SK-N-SH treated with all-trans-retinoic acid at 6 μM for 48 hours (cell line): ENCODE measurements around the gene RASGEF1B.

Experiments
- ARNTL ChIP-seq: fragments of 450-650 bp; formaldehyde crosslinking; IDR thresholded peaks from 2 replicates; pipeline ENCODE4 v1.5.0; 2020; ENCODE audit warnings: low read depth, mild to moderate bottlenecking, moderate library complexity, borderline replicate concordance
- BACH2 ChIP-seq: fragments of 250-450 bp; sonication (Bioruptor Pico); IDR thresholded peaks from 2 replicates; pipeline ENCODE4 v1.9.0; 2021; ENCODE audit warnings: mild to moderate bottlenecking, borderline replicate concordance
- ESRRG ChIP-seq: fragments of 250-450 bp; sonication (Bioruptor Pico); IDR thresholded peaks from 2 replicates; pipeline ENCODE4 v1.6.1; 2021; ENCODE audit warnings: mild to moderate bottlenecking
- OSR1 ChIP-seq: fragments of 250-450 bp; sonication (Bioruptor Pico); IDR thresholded peaks from 2 replicates; pipeline ENCODE4 v1.8.0; 2022; ENCODE audit warnings: moderate library complexity, mild to moderate bottlenecking, inconsistent platforms
- PATZ1 ChIP-seq: fragments of 250-450 bp; sonication (Bioruptor Pico); IDR thresholded peaks from 2 replicates; pipeline ENCODE4 v1.8.0; 2020; ENCODE audit warnings: mild to moderate bottlenecking, moderate library complexity, borderline replicate concordance
- RARB ChIP-seq: fragments of 250-450 bp; sonication (Bioruptor Pico); IDR thresholded peaks from 2 replicates; pipeline ENCODE4 v1.8.0; 2021; ENCODE audit warnings: mild to moderate bottlenecking, moderate library complexity
- SNAI2 ChIP-seq: fragments of 250-450 bp; sonication (Bioruptor Pico); IDR thresholded peaks from 2 replicates; pipeline ENCODE4 v1.5.0; 2020; ENCODE audit warnings: mild to moderate bottlenecking, moderate library complexity
- TCF4 ChIP-seq: fragments of 250-450 bp; sonication (Bioruptor Pico); IDR thresholded peaks from 2 replicates; pipeline ENCODE4 v1.8.0; 2021; ENCODE audit warnings: mild to moderate bottlenecking, moderate library complexity, borderline replicate concordance
- TOX ChIP-seq: fragments of 250-450 bp; sonication (Bioruptor Pico); IDR thresholded peaks from 2 replicates; pipeline ENCODE4 v1.8.0; 2021; ENCODE audit warnings: mild to moderate bottlenecking, moderate library complexity, borderline replicate concordance
- ZC3H10 ChIP-seq: fragments of 250-450 bp; sonication (Bioruptor Pico); IDR thresholded peaks from 2 replicates; pipeline ENCODE4 v1.5.1; 2021; ENCODE audit warnings: mild to moderate bottlenecking, moderate library complexity
- ZFP3 ChIP-seq: fragments of 250-450 bp; sonication (Bioruptor Pico); IDR thresholded peaks from 2 replicates; pipeline ENCODE4 v1.5.0; 2020; ENCODE audit warnings: mild to moderate bottlenecking, moderate library complexity
- ZNF70 ChIP-seq: fragments of 450-650 bp; formaldehyde crosslinking; IDR thresholded peaks from 2 replicates; pipeline ENCODE4 v1.5.0; 2020; ENCODE audit warnings: mild to moderate bottlenecking, moderate library complexity
- ZNF8 ChIP-seq: fragments of 450-650 bp; formaldehyde crosslinking; IDR thresholded peaks from 2 replicates; pipeline ENCODE4 v1.5.0; 2020; ENCODE audit warnings: mild to moderate bottlenecking, moderate library complexity

DNA sequence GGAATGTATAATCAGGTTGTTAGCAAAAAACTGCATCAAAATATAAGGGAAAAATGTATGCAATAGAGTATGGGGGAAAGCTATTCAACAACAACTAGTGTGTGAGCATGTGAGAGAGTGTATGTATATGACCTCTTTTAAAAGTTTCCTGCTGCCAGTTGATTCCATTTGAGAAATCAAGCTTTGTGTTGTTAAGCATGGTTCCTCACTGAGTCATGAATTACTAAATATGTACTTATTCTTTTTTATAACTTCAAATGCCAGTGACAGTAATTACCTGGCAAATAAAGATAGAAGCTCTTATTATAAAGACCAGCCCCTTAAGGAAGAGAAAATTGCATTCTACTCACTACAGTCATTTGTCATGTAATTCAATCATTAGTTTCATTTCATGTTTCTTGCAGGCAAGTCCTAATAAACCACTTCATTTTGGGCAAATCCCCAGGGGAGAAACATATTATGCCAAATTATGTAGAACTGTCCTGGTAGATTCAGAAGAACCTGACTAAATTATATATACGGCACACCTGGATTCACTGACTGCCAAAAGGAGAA is 19.2 kb downstream of the RASGEF1B start:
- TF ChIP-seq RARB (CRISPR knock-in tag): no peak
- TF ChIP-seq ZFP3 (CRISPR knock-in tag): no peak
- no peak for TF ChIP-seq TOX (CRISPR knock-in tag)
- TF ChIP-seq BACH2 (CRISPR knock-in tag): no peak
- TF ChIP-seq ZNF70 (CRISPR knock-in tag): no peak
- no peak for TF ChIP-seq TCF4 (CRISPR knock-in tag)
- TF ChIP-seq PATZ1: no peak
- no peak for TF ChIP-seq ARNTL (CRISPR knock-in tag)
- TF ChIP-seq ZC3H10: no peak
- no peak for TF ChIP-seq SNAI2 (CRISPR knock-in tag)
- TF ChIP-seq ESRRG: no peak
- no peak for TF ChIP-seq OSR1 (CRISPR knock-in tag)
- no peak for TF ChIP-seq ZNF8 (CRISPR knock-in tag)
